T-helper 1 cell treated with Interleukin-12 subunit alpha and Interleukin-12 subunit beta and Interleukin-4 antibody, amounts not matched to agents 30 μg/mL and 1 μg/mL, for 36 hours (primary cell): ENCODE results near the gene CH25H.
"Not testable (repeated sequence)": the region's sequence is repeated elsewhere in the genome, so short reads cannot be mapped to it uniquely, and the experiment has no call there.

ENCODE experiments used
- H3K27ac Mint-ChIP-seq: one replicate; pipeline ENCODE4 v1.8.0; 2021; ENCODE audit warnings: mild to moderate bottlenecking, mixed read lengths
- H3K27me3 Mint-ChIP-seq: one replicate; pipeline ENCODE4 v1.8.0; 2021; ENCODE audit warnings: low read depth, mixed read lengths
- H3K36me3 Mint-ChIP-seq: one replicate; pipeline ENCODE4 v1.8.0; 2021; ENCODE audit warnings: low read depth, mixed read lengths
- H3K4me1 Mint-ChIP-seq: one replicate; pipeline ENCODE4 v1.8.0; 2021; ENCODE audit warnings: low read depth, mixed read lengths
- H3K4me3 Mint-ChIP-seq: one replicate; pipeline ENCODE4 v1.8.0; 2021; ENCODE audit warnings: mild to moderate bottlenecking, moderate library complexity, mixed read lengths
- H3K9me3 Mint-ChIP-seq: one replicate; pipeline ENCODE4 v1.8.0; 2021; ENCODE audit warnings: mixed read lengths

CH25H gene, protein sequence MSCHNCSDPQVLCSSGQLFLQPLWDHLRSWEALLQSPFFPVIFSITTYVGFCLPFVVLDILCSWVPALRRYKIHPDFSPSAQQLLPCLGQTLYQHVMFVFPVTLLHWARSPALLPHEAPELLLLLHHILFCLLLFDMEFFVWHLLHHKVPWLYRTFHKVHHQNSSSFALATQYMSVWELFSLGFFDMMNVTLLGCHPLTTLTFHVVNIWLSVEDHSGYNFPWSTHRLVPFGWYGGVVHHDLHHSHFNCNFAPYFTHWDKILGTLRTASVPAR

GRCh38 chr10:89207181-89207800 lies at the start of gene CH25H:
TSS of gene CH25H (minus strand) at chr10:89207317. CDS start at chr10:89207292, 25 bp downstream.
- Mint-ChIP-seq H3K27ac (no peak within 1 kb of the TSS), H3K4me1 (peaks cover 12% of the 10 kb centered on the region), H3K27me3 (peaks cover 37% of the 10 kb centered on the region), H3K4me3 (peak within 1 kb of the TSS; percentile 77), H3K9me3 (no peaks in the 10 kb centered on the region), H3K36me3 (no peaks in the 10 kb centered on the region)

DNA sequence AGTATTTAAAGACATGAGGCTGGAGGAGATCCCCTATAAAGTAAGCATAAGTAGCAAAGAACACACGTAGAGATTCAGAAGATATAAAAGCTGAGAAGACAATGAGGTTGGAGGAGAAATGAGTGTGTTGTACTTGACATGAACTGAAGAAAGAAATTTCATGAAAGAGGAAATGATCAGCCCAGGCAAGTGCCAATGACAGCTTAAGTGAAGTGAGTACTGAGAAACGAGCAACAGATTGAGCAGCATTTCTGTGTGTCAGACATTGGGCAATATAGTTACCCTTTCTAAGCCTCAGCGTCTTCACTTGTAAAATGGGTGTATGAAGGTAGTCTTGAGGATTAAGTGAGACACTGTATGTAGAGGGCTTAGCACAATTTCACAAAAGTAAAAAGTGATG lies 49.2 kb upstream of the CH25H start:
- peaks cover 23% of the 10 kb centered on the region for H3K9me3 Mint-ChIP-seq
- H3K27me3 Mint-ChIP-seq, result peaks cover 34% of the 10 kb centered on the region
- no peak overlapping the region for H3K4me3 Mint-ChIP-seq
- peaks cover 3% of the 10 kb centered on the region for H3K4me1 Mint-ChIP-seq
- H3K36me3 Mint-ChIP-seq, result peaks cover 4% of the 10 kb centered on the region
- H3K27ac Mint-ChIP-seq, result no peak overlapping the region

DNA sequence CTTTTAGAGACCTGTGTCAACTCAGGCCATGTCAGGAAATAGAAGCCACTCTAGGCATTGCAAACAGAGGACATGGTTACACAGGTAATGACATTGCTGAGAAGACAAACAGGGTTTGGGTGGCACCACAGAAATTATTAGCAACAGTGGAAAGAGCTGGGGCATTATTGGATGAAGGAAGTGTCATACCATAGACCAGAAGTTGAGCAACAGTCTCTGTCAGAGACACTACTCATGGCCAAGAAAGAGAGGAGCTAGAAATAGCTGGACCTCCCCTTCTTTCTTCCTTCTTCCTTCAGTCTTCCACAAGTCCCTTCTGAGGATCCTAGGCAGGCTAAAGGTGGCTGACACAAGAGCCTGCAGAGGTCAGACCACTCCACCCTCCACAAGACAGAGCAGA lies 48.7 kb upstream of the CH25H start:
- H3K4me3 Mint-ChIP-seq, result no peak overlapping the region
- peaks cover 9% of the 10 kb centered on the region for H3K4me1 Mint-ChIP-seq
- peaks cover 4% of the 10 kb centered on the region for H3K36me3 Mint-ChIP-seq
- peaks cover 39% of the 10 kb centered on the region for H3K27me3 Mint-ChIP-seq
- H3K9me3 Mint-ChIP-seq, result peaks cover 23% of the 10 kb centered on the region
- H3K27ac Mint-ChIP-seq, result no peak overlapping the region

DNA sequence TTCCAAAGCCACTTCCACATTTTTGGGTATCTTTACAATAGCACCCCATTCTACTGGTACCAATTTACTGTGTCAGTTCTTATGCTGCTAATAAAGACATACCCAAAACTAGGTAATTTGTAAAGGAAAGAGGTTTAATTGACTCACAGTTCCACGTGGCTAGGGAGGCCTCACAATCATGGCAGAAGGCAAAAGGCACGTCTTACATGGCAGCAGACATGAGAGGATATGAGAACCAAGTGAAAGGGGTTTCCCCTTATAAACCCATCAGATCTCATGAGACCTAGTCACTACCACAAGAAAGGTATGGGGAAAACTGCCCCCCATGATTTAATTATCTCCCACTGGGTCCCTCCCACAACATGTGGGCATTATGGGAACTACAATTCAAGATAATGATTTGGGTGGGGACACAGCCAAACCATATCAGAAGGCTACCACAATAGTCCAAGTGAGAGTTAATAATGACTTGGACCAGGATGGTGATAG lies 48.0 kb upstream of the CH25H start:
- not testable (repeated sequence) for H3K4me1 Mint-ChIP-seq, H3K4me3 Mint-ChIP-seq, H3K27ac Mint-ChIP-seq, H3K36me3 Mint-ChIP-seq
- Mint-ChIP-seq H3K9me3 (peaks cover 23% of the 10 kb centered on the region), H3K27me3 (peaks cover 45% of the 10 kb centered on the region)

GRCh38 chr10:89252225-89252585 lies 45.1 kb upstream of the CH25H start:
- no peak overlapping the region for H3K4me3 Mint-ChIP-seq
- peaks cover 25% of the 10 kb centered on the region for H3K27me3 Mint-ChIP-seq
- H3K27ac Mint-ChIP-seq, result no peak overlapping the region
- peaks cover 4% of the 10 kb centered on the region for H3K36me3 Mint-ChIP-seq
- peaks cover 23% of the 10 kb centered on the region for H3K9me3 Mint-ChIP-seq
- H3K4me1 Mint-ChIP-seq, result peaks cover 13% of the 10 kb centered on the region

- Mint-ChIP-seq H3K36me3 (peaks cover 4% of the 10 kb centered on the region), H3K27ac (peak within 1 kb of the TSS; percentile 23), H3K4me3 (peak within 1 kb of the TSS; percentile 82), H3K4me1 (peaks cover 13% of the 10 kb centered on the region), H3K27me3 (peaks cover 22% of the 10 kb centered on the region), H3K9me3 (peaks cover 23% of the 10 kb centered on the region)
Observed at GRCh38 chr10:89251409-89252224, 44.5 kb upstream of the CH25H start, which contains the start of gene LIPA. TSS of gene LIPA (minus strand) at chr10:89251775. CDS start at chr10:89247648, 4,127 bp downstream.

- H3K4me3 Mint-ChIP-seq, result peak overlapping the region; percentile 82
- H3K27me3 Mint-ChIP-seq, result peaks cover 17% of the 10 kb centered on the region
- H3K27ac Mint-ChIP-seq, result peak overlapping the region; percentile 16
- H3K4me1 Mint-ChIP-seq, result peaks cover 13% of the 10 kb centered on the region
- H3K36me3 Mint-ChIP-seq, result peaks cover 4% of the 10 kb centered on the region
- H3K9me3 Mint-ChIP-seq, result peaks cover 23% of the 10 kb centered on the region
Observed at GRCh38 chr10:89250865-89251408, 43.8 kb upstream of the CH25H start.

GRCh38 chr10:89248990-89249389 lies 41.9 kb upstream of the CH25H start:
- Mint-ChIP-seq H3K4me3 (no peak overlapping the region), H3K9me3 (peaks cover 12% of the 10 kb centered on the region), H3K27me3 (peaks cover 11% of the 10 kb centered on the region), H3K36me3 (no peaks in the 10 kb centered on the region), H3K27ac (no peak overlapping the region), H3K4me1 (peaks cover 13% of the 10 kb centered on the region)

DNA sequence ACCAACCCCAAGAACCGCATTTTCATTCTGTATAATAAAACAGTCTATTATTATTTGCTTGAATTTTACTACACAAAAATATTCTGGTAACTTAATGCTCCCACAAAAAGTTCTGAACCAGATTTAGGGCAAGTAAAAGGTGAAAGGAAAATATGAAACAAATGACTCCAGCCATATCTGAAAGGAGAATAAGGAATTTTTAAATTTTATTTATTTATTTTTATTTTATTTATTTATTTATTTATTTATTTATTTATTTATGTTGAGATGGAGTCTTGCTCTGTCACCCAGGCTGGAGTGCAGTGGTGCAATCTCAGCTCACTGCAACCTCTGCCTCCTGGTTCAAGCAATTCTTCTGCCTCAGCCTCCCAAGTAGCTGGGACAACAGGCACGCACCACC lies 40.5 kb upstream of the CH25H start:
- H3K27ac Mint-ChIP-seq, H3K9me3 Mint-ChIP-seq, H3K36me3 Mint-ChIP-seq, H3K4me3 Mint-ChIP-seq: not testable (repeated sequence)
- peaks cover 13% of the 10 kb centered on the region for H3K4me1 Mint-ChIP-seq
- peaks cover 11% of the 10 kb centered on the region for H3K27me3 Mint-ChIP-seq

GRCh38 chr10:89245802-89246201 lies 38.7 kb upstream of the CH25H start:
- Mint-ChIP-seq H3K9me3 (no peaks in the 10 kb centered on the region), H3K27ac (no peak overlapping the region), H3K36me3 (no peaks in the 10 kb centered on the region), H3K4me3 (no peak overlapping the region), H3K27me3 (peaks cover 7% of the 10 kb centered on the region), H3K4me1 (peaks cover 7% of the 10 kb centered on the region)

DNA sequence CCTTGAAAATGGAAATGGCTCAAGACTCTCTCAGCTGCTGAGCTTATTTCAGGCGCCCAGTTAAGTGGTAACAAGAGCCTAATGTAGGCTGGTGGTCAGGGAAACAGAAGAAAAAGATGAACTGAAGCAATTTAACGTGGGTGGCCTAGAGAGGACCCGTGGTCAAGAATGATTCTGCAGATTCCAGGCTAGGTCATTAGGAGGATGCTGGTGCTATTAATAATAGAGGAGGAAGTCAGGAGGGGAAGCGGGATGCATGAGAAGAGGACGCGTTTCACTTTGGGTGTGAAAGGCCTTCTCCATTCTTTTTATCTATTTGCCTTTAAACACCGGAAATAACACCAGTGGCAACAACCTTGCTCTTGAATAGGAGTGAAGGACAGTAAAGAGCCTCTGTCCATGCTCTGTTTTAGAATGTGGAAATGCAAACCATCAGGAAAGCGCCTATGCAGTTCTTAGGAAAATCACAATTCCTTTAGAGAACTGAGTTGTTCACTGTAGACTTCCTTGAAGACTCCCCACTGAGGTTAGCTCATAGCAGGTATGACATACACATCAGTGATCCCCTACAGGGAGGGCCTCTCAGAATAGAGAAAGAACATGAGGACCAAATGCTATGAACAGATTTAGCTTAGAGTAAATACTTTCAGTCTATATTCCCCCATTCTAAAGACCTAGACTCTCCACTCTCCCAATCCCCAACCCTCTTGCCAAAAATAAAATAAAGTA lies 35.9 kb upstream of the CH25H start:
- no peaks in the 10 kb centered on the region for H3K9me3 Mint-ChIP-seq
- H3K36me3 Mint-ChIP-seq, result no peaks in the 10 kb centered on the region
- H3K4me3 Mint-ChIP-seq, result no peak overlapping the region
- no peaks in the 10 kb centered on the region for H3K27me3 Mint-ChIP-seq
- H3K4me1 Mint-ChIP-seq, result no peaks in the 10 kb centered on the region
- H3K27ac Mint-ChIP-seq, result no peak overlapping the region

DNA sequence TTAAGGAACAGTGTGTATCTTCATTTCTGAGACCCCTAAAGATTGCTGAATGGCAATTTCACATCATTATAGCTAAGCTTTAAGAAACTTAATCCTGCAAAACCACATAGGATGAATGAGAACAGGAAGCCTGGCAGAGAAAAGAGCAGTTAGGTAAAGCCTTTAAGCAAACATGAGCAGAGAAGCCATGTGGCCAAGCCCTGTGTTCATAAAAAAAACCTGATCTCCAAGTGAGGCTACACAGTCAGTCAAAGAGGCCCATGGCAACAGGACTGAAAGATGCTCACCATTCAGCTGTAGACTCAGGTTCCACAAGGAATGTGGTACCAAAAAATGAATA lies 35.2 kb upstream of the CH25H start:
- no peaks in the 10 kb centered on the region for H3K4me1 Mint-ChIP-seq
- H3K4me3 Mint-ChIP-seq, result no peak overlapping the region
- no peak overlapping the region for H3K27ac Mint-ChIP-seq
- no peaks in the 10 kb centered on the region for H3K36me3 Mint-ChIP-seq
- no peaks in the 10 kb centered on the region for H3K9me3 Mint-ChIP-seq
- H3K27me3 Mint-ChIP-seq, result no peaks in the 10 kb centered on the region

DNA sequence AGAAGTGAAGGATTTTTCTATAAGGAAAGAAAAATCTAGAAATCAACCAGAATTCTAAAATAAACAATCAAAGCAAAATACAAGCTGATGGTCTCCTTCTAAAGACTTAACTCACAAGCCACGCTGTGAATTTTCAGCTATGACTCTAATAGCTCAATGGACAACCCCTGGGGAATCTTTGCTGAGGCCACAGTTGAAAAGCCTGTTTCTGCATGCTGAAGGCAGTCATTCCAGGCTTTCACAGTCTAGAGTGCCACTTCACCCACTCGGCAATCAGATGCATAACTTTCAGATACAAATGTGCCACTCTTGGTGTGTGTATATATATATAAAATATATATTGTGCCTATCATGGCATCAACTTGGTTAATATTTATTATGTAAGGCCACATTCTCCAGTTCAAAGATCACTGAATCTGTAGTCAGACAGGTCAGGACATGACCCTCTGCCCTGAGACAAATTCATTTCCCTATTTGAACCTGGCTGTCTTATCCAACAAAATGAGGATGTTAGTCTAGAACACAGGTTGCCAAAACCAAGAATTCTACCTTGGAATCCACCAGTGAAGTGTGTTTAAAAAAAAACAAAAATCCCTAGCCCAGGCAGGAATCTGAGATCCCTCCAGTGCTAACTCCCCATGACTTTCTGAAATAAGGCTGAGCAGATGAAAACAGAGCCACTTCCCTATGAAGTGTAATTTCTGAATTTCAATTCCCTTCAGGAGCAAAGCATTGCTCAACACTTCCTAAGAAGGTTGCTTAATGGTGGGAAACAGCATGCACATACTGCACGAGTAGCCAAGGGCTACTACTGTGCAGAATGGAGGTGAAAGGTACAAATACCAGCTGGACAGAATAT lies 34.6 kb upstream of the CH25H start:
- no peak overlapping the region for H3K27ac Mint-ChIP-seq
- no peak overlapping the region for H3K4me3 Mint-ChIP-seq
- H3K4me1 Mint-ChIP-seq, result no peaks in the 10 kb centered on the region
- no peaks in the 10 kb centered on the region for H3K27me3 Mint-ChIP-seq
- H3K9me3 Mint-ChIP-seq, result no peaks in the 10 kb centered on the region
- H3K36me3 Mint-ChIP-seq, result no peaks in the 10 kb centered on the region
